ENCODE measurements around the gene AMH. TPM values are rescaled to one million over a fixed set of nuclear protein-coding genes. Genes with fewer than 3 reads are reported as not detected.

AMH gene
- total and polyA plus RNA-seq, 2 of the 13 experiments (the other 11 are each of a cell fraction or from before 2014, with no cell fraction given): 0.03 to 0.18 TPM

- Histone ChIP-seq H3K9ac (ENCODE audit: insufficient read depth, low read depth, low read length) (peak overlapping the region; percentile 85), H3K27me3 (ENCODE audit: control insufficient read depth in 1 of 2, insufficient read depth in 2 of 2, low read length in 2 of 2) (no peaks in the 10 kb centered on the region), H3K4me2 (ENCODE audit: low read depth, low read length) (peak overlapping the region; percentile 98), H3K4me3 (replicated peaks in 1 of 3; ENCODE audit: insufficient read depth in 1 of 3, low read depth in 2 of 3, low read length in 3 of 3) (peak overlapping the region; percentile 54 to 83 (median 74)), H3K27ac (ENCODE audit: extremely low read length, insufficient read depth, low read length) (peak overlapping the region; percentile 97), H3K9me3 (ENCODE audit: low read length) (no peaks in the 10 kb centered on the region), H3K36me3 (replicated peaks in 1 of 2; ENCODE audit: control insufficient read depth in 1 of 2, insufficient read depth in 2 of 2, low read length in 2 of 2) (peaks cover 8 to 10% of the 10 kb centered on the region in 2 experiments; a peak in 3 of 5 replicates), H3K4me1 (ENCODE audit: insufficient read depth, low read length) (peaks cover 83% of the 10 kb centered on the region), H3K79me2 (ENCODE audit: insufficient read depth, low read length) (peaks cover 60% of the 10 kb centered on the region), H4K20me1 (ENCODE audit: insufficient read depth, low read length) (peaks cover 52% of the 10 kb centered on the region), H2AFZ (ENCODE audit: low read length) (no peak overlapping the region)
- DNase-seq (ENCODE audit: low spot score) (no peak), FAIRE-seq (no peak), ATAC-seq (no peak)
- BruUV-seq (replicated peaks): TSS peak; percentile 60
- POLR2A ChIA-PET: interaction anchor here (0.7 to 5.8 kb wide), 6 partner anchors 15 to 157 kb away, joined by 4 to 35 read pairs (median 4); no protein-coding TSS in a partner anchor
- WGBS (ENCODE audit: low lambda C conversion rate): 30% methylated on average over 38 of the region's 43 CpGs
- CTCF ChIA-PET (ENCODE audit: low intra/inter-chr PET ratio, low total read pairs): interaction anchor here (1.2 to 2.4 kb wide), 4 partner anchors 17 to 79 kb away, joined by 4 to 17 read pairs (median 8); no protein-coding TSS in a partner anchor
- in situ Hi-C loops (cut with HindIII; ENCODE audit: extremely low pct_ligation_motif_present, low pct_unique_long_range_greater_than_20kb) (loop anchor here (10.0 kb wide), 1 partner anchor 78 kb away; no protein-coding TSS in a partner anchor), intact Hi-C loops (cut with micrococcal nuclease; ENCODE audit: unreplicated experiment) (loop anchor here (5.0 to 10.0 kb wide), 3 partner anchors 35 to 82 kb away; partner anchors contain the start of gene AP3D1)
- TF ChIP-seq ESRRA (CRISPR knock-in tag; IDR thresholded peaks at IDR 0.05; ENCODE audit: low read depth): no peak
- peak; percentile 97 for TF ChIP-seq ZNF770 (CRISPR knock-in tag; IDR thresholded peaks at IDR 0.05)
- 0 out of 2 replicates have a peak, but pooled peaks have one; percentile 16 for TF ChIP-seq ZNF816 (CRISPR knock-in tag; IDR thresholded peaks at IDR 0.05; ENCODE audit: borderline replicate concordance)
- 0 out of 2 replicates have a peak, but pooled peaks have one; percentile 31 for TF ChIP-seq ZSCAN20 (CRISPR knock-in tag; IDR thresholded peaks at IDR 0.05; ENCODE audit: borderline replicate concordance)
- no peak for TF ChIP-seq GLMP (CRISPR knock-in tag; IDR thresholded peaks at IDR 0.05; ENCODE audit: borderline replicate concordance)
- TF ChIP-seq ZNF687 (CRISPR knock-in tag; IDR thresholded peaks at IDR 0.05): peak; percentile 36; the same call in 1 of the 2 replicates
- no peak for TF ChIP-seq MBD4 (IDR thresholded peaks at IDR 0.05; ENCODE audit: borderline replicate concordance, low read length)
- TF ChIP-seq ZNF605 (CRISPR knock-in tag; IDR thresholded peaks at IDR 0.05): no peak
- peak; percentile 86 for TF ChIP-seq ADNP (CRISPR knock-in tag; IDR thresholded peaks at IDR 0.05)
- no peak for TF ChIP-seq ZNF652 (CRISPR knock-in tag; IDR thresholded peaks at IDR 0.05; ENCODE audit: borderline replicate concordance, low read depth)
- 0 out of 2 replicates have a peak, but pooled peaks have one; percentile 8 for TF ChIP-seq BRF2 (CRISPR knock-in tag; IDR thresholded peaks at IDR 0.05)
- 0 out of 2 replicates have a peak, but pooled peaks have one; percentile 11 for TF ChIP-seq ZNF124 (CRISPR knock-in tag; IDR thresholded peaks at IDR 0.05)
- no peak for TF ChIP-seq SMYD3 (CRISPR knock-in tag; IDR thresholded peaks at IDR 0.05)
Observed at GRCh38 chr19:2237051-2237868, 11.9 kb upstream of the AMH start.

Measured in HepG2 (cell line).